Measurements from ENCODE around the gene PODN.

PODN gene

GRCh38 chr1:53091841-53092645 lies 30.0 kb downstream of the PODN start:
- H3K4me2 ChIP-seq (ENCODE audit: low read length) = no peak overlapping the region
- H3K4me3 ChIP-seq (ENCODE audit: low read depth, low read length) = no peak overlapping the region
- no peak overlapping the region for H3K27ac ChIP-seq
- H3K9ac ChIP-seq = no peak overlapping the region
- no peak overlapping the region for H2AFZ ChIP-seq
- no peaks in the 10 kb centered on the region for H3K79me2 ChIP-seq
- no peaks in the 10 kb centered on the region for H3K36me3 ChIP-seq (ENCODE audit: control insufficient read depth, insufficient read depth, low read length)
- H3K4me1 ChIP-seq = no peaks in the 10 kb centered on the region
- H3K27me3 ChIP-seq (ENCODE audit: control insufficient read depth, insufficient read depth, low read length) = no peaks in the 10 kb centered on the region
- H3K9me3 ChIP-seq (ENCODE audit: control insufficient read depth, low read length) = no peaks in the 10 kb centered on the region
- TF ChIP-seq, protein P1, sequence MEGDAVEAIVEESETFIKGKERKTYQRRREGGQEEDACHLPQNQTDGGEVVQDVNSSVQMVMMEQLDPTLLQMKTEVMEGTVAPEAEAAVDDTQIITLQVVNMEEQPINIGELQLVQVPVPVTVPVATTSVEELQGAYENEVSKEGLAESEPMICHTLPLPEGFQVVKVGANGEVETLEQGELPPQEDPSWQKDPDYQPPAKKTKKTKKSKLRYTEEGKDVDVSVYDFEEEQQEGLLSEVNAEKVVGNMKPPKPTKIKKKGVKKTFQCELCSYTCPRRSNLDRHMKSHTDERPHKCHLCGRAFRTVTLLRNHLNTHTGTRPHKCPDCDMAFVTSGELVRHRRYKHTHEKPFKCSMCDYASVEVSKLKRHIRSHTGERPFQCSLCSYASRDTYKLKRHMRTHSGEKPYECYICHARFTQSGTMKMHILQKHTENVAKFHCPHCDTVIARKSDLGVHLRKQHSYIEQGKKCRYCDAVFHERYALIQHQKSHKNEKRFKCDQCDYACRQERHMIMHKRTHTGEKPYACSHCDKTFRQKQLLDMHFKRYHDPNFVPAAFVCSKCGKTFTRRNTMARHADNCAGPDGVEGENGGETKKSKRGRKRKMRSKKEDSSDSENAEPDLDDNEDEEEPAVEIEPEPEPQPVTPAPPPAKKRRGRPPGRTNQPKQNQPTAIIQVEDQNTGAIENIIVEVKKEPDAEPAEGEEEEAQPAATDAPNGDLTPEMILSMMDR (IDR thresholded peaks at IDR 0.05) = no peak

DNA sequence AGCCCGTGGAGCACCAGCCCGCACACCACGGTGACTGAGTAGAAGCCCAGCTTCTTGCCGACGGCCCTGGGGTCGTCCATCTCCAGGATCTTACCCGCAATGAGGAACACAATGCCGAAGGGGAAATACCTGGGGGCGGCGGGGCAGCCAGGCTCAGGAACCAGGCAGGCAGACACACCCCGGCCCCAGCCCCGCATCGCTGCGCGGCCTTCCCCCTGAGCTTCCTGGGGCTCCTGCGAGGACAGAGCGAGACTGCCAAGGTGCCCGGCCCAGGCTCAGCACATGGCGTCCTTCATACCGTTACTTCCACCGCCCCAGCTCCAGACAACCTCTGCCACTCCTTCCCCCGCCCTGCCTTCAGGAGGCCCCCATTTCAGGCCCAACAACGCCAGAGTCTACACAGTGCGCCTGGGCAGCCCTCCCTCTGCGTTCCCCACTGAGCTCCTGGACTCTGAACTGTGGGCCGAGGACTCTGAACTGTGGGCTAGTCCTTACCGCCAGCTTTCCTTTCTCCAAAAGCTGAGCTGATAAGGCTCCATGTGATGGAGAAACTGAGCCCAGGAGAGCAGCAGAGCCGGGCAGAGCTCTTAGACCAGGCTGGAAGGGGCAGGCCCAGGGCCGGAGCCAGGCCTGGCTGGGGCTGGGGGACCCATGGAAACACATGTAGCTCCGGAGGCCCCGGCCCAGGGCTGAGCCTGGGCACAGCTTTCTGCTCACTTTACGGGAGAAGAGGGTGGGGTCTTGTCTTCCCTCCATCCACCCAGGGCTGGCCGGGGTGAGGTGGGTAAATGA lies 30.8 kb downstream of the PODN start:
- Histone ChIP-seq H3K9ac (no peak overlapping the region), H3K9me3 (ENCODE audit: control insufficient read depth, low read length) (no peaks in the 10 kb centered on the region), H3K4me2 (ENCODE audit: low read length) (no peak overlapping the region), H3K4me1 (no peaks in the 10 kb centered on the region), H3K27me3 (ENCODE audit: control insufficient read depth, insufficient read depth, low read length) (no peaks in the 10 kb centered on the region), H3K4me3 (ENCODE audit: low read depth, low read length) (no peak overlapping the region), H3K36me3 (ENCODE audit: control insufficient read depth, insufficient read depth, low read length) (no peaks in the 10 kb centered on the region), H2AFZ (no peak overlapping the region), H3K79me2 (no peaks in the 10 kb centered on the region), H3K27ac (no peak overlapping the region)
- TF ChIP-seq, protein P1 (IDR thresholded peaks at IDR 0.05) = no peak

DNA sequence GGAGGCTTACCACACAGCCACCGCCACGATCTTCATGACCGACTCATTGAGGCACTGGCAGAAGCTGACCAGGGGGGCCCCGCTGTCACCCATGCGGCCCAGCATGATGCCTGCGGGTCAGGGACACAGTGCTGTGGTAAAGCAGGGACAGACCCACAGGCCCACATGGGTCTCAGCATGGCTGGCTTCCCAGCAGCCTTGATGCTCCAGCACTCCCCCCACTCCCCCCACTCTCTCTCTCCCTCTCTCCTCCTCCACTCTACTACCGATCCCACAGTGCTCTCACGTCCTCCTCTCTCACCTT lies 31.4 kb downstream of the PODN start:
- Histone ChIP-seq H2AFZ (no peak overlapping the region), H3K27ac (no peak overlapping the region), H3K4me3 (ENCODE audit: low read depth, low read length) (no peak overlapping the region), H3K79me2 (no peaks in the 10 kb centered on the region), H3K9me3 (ENCODE audit: control insufficient read depth, low read length) (no peaks in the 10 kb centered on the region), H3K9ac (no peak overlapping the region), H3K36me3 (ENCODE audit: control insufficient read depth, insufficient read depth, low read length) (no peaks in the 10 kb centered on the region), H3K27me3 (ENCODE audit: control insufficient read depth, insufficient read depth, low read length) (no peaks in the 10 kb centered on the region), H3K4me2 (ENCODE audit: low read length) (no peak overlapping the region), H3K4me1 (no peaks in the 10 kb centered on the region)
- TF ChIP-seq, protein P1 (IDR thresholded peaks at IDR 0.05) = no peak

GRCh38 chr1:53093778-53094532 lies 31.9 kb downstream of the PODN start:
- Histone ChIP-seq H3K9ac (no peak overlapping the region), H2AFZ (no peak overlapping the region), H3K36me3 (ENCODE audit: control insufficient read depth, insufficient read depth, low read length) (no peaks in the 10 kb centered on the region), H3K4me3 (ENCODE audit: low read depth, low read length) (no peak overlapping the region), H3K9me3 (ENCODE audit: control insufficient read depth, low read length) (no peaks in the 10 kb centered on the region), H3K79me2 (no peaks in the 10 kb centered on the region), H3K27ac (no peak overlapping the region), H3K27me3 (ENCODE audit: control insufficient read depth, insufficient read depth, low read length) (no peaks in the 10 kb centered on the region), H3K4me1 (no peaks in the 10 kb centered on the region), H3K4me2 (ENCODE audit: low read length) (no peak overlapping the region)
- TF ChIP-seq, protein P1 (IDR thresholded peaks at IDR 0.05) = no peak

Measured in parathyroid adenoma (tissue), 2 donors.